ENCODE measurements around the gene CAPN9.

Gene CAPN9

DNA sequence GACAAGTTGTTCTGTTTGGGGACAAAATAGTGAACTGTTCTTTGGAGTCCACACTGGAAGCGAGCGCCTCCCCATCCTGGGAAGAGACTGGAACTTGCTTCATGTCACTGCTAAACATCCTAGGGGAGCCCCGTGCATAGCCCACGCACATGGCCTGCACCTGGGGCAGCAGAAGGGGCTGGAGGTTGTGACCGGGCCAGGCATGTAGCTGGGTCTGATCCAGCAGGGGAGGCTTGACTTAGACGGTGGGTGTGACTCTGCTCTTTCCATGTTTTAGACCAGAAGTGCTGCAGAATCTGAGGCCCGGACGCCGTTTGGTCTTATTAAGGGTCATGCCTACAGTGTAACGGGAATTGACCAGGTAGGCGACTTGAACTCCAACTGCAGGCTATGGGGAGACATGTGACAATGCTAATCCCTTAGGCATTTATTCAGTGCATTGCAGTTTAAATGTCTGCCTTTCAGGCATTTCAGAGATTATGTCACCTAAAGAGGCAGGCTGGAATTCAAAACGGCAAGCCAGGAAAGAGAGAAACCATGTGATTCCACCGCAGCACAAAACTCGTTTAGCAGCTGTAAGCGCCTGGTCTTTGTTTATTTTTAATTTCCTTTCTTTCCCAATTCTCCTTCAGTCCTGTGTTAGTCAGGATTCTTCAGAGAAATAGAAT, 21.8 kb downstream of the CAPN9 start:
- FAIRE-seq (no peak), DNase-seq (ENCODE audit: insufficient read length, low spot score) (no peak)

DNA sequence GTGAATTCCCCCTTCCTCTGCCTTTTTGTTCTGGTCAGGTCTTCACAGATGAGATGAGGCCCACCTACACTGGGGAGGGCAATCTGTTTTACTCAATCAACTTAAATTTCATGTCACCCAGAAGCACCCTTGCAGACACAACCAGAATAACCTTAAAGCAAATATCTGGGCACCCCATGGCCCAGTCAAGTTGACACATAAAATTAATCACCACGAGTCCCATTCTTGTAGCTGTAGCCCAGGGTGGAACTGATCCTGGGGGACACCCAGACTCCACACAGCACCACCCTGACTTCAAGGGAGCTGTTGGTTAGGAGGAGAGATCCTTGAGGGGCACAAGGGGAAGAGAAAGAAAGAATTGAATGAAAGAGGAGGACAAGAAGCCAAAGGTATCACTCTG, 23.1 kb downstream of the CAPN9 start:
- FAIRE-seq (no peak), DNase-seq (ENCODE audit: insufficient read length, low spot score) (no peak)

DNA sequence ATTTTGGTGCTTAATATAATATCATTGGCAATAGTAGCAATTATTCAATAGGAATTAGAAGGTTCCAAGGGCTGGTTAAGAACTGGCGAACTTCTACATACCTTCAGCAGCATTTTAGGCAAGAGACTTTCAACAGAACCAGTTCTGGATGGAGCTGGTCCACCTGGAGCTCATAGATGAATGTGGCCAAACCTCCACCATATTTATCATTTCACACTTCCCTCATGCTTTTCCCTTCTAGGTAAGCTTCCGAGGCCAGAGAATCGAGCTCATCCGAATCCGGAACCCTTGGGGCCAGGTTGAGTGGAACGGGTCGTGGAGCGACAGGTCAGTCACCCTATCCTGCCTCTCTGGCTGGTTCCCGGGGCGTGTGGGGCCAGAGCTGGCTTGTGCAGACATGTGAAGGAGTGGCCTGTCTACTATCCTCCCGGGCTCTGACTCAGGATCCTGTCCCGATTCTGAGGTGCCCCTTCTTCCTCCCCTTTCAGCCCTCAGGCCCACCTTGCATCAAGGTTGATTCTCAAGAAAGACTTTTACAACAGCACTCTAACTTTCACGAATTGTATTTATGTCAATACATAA, 24.7 kb downstream of the CAPN9 start:
- FAIRE-seq (no peak), DNase-seq (ENCODE audit: insufficient read length, low spot score) (no peak)

DNA sequence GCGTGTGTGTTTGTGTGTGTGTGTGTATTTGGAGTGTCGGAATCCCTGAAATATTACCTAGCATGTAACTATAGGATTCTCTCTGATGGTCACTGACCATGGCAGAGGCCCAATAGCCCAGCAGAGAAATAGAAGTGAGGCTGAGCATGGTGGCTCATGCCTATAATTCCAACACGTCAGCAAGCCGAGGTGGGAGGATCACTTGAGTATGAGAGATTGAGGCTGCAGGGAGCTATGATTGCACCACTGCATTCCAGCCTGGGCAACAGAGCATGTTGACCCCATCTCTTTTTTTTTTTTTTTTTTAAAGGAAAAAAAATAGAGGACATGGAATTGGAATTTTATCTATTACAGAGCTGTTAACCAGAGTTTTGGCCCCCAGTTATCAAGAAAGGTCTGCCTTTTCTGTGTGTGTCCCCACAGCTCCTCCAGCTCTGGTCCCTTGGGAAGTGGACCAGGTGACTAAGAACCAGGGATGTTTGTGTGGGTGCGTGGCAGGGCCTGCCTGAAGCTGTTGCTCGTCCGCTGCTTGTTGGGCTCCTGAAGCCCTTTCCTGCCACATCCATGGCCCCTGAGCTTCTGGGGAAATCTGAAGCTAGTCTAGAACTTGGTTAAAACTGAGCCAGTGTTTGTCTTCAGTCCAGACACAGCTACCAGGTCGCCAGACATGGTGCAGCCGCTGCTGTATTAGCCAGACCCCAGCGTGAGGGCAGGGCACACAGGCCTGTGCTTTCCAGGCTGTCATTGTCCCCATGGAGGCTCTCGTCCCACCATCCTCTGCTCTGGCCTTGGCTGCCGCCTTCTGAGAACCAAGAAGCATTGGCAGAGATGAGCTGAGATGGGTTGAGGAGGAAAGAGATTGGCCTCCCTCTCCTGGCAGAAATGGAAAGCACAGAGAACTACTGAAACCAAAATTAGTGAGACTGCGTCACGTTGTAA, 25.5 kb downstream of the CAPN9 start:
- no peak for DNase-seq (ENCODE audit: insufficient read length, low spot score)
- no peak for FAIRE-seq

DNA sequence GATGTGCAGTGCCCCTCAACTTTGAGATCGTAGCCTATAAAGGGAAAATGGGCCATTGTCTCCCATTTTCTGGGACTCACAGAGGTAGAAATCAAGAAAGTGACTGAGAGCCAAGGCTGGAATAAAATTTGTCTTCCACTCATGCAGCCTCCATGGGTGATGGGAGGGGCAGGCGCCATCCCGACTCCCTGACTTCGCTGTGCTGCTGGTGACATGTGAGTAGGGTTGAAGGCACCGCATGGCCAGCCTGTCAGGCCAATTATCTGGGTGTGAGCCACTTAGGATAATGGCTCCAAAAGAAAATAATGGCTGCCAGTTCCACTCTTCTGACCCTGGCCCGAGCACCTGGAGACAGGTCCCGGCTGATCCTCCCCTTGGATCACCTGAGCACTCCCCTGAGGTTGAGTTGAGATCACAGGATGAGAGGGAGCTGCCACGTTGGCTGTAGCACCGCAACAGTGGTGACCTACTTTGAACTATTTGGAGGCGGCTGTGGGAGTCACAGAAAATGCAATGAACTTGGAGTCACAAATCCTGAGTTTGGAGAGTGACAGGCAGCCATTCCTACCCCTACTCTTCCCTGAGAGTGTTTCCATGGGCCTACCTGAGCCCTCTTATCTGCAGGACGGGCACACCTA, 26.3 kb downstream of the CAPN9 start:
- FAIRE-seq (no peak), DNase-seq (ENCODE audit: insufficient read length, low spot score) (no peak)

DNA sequence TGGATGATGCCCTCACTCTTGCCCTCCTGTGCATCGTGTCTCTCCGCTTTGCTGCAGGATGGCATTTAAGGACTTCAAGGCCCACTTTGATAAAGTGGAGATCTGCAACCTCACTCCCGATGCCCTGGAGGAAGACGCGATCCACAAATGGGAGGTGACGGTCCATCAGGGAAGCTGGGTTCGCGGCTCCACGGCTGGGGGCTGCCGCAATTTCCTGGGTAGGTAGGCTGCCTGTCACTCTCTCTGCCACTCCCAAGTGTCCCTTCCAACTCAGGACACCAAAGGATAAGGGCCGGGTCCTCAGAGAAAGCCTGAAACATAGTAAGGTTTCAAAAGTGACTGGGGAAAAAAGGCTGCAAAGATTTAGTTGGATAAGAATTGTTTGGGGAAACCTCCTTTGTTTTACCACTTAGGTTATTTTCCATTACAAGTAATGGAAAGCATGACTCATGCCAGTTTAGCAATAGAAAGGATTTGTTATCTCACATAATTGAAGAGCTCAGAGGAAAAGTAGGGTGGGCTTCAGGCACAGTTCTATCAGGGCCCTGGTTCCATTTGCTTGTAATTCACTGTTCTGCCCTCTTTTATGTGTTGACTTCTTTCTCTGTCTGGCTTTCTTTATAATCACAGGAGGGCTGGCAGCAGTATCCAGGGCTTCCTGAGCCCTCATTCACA, 31.9 kb downstream of the CAPN9 start:
- no peak for DNase-seq (ENCODE audit: insufficient read length, low spot score)
- no peak for FAIRE-seq

DNA sequence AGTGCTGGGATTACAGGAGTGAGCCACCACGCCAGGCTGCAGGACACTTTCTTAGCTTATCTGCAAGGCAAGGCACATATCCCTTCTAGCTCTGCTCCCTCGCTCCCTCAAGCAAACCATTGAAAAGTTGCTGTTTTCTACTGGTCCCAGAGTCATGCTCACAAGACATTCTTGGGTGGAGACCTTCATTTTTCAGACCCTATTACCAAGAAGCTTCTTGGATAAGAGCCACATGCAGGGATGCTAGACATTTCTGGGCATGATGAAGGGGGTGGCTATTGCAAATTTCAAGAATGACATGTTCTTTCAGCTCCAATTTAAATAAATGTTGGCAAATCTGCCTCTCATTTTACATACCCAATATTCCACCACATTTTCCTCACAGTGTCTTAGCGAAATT, 33.9 kb downstream of the CAPN9 start:
- FAIRE-seq (no peak), DNase-seq (ENCODE audit: insufficient read length, low spot score) (no peak)

DNA sequence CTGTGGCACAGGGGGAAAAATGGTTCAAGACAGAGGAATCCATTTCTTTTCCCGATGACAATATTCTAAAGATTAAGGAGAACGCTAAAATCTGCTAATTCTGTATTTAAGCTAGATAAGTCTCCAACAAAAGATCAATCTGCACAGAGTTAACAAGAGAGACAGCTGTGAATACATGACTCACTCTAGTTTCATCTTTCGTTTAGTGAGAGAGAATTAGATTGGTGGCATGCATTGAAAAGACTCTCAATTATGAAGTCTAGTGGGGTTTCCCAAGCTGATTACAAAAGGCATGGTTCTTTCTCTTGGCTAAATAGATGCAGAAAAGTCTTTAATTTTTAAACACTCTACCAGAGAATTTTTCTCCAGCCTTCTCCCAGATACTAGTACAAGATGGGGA, 34.4 kb downstream of the CAPN9 start:
- DNase-seq (ENCODE audit: insufficient read length, low spot score) (no peak), FAIRE-seq (no peak)

DNA sequence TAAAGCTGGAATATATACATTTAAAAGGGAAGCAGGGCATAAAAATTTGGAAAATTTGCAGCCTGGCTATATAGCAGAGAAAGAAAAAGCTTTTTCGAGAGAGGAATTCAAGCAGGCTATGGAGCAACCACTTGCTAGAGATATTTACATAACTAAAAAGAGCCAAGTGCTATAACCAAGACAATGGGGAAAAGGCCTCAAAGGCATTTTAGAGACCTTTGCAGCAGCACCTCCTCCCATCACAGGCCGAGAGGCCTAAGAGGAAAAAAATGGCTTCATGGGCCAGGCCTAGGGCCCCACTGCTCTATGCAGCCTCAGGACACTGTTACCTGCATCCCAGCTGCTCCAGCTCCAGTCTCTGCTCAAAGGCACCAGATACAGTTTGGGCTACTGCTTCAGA, 37.0 kb downstream of the CAPN9 start:
- FAIRE-seq (no peak), DNase-seq (ENCODE audit: insufficient read length, low spot score) (no peak)

DNA sequence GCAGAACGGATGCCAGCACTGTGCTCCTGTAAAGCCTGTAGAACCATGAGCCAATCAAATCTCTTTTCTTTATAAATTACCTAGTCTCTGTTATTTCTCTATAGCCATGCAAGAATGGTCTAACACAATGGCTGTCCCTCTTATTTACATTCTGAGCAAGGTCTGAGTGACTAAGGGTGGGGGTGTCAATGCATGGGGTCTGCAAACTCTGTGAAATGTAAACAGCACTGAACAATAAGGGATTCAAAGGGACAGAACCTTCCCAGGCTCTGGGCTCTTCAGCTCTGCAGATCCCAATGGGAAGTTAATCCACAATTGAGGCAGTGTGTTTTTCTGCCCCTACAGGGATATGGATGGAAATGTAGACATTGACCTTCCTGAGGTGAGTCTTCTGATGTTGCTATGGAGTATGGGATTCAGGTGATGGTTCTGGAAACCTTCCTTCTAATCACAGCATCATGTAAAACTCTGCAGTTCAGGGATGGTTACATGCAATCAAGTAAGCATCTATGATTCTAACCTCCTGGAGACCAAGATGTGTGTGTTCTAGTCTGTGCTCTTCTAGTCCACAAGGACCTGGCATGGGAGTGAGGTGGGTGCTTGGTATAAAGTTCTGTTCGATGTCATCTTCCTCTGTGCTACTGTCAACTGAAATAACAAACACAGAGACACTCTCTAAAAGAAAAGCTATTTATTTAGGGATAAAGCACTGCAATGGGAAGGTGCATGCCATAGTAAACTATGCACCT, 38.6 kb downstream of the CAPN9 start:
- FAIRE-seq: no peak
- no peak for DNase-seq (ENCODE audit: insufficient read length, low spot score)

DNA sequence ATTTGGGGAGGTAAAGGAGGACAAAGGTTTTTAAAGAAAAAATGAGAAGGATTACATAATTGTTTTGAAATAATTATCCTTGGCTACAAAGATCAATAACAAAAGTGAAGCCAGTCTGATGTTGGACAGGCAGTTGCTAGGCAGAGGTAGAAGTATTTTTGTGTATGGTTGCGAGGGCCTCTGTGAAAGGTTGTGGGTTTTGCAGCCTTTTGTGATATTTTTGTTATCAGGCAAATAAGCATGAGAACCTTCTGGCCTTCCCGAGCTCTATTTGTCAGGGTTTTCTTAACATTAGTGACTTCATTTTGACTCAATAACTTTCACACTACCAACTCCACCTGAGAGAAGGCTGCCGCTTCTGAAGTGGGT, 39.2 kb downstream of the CAPN9 start:
- FAIRE-seq (no peak), DNase-seq (ENCODE audit: insufficient read length, low spot score) (no peak)

DNA sequence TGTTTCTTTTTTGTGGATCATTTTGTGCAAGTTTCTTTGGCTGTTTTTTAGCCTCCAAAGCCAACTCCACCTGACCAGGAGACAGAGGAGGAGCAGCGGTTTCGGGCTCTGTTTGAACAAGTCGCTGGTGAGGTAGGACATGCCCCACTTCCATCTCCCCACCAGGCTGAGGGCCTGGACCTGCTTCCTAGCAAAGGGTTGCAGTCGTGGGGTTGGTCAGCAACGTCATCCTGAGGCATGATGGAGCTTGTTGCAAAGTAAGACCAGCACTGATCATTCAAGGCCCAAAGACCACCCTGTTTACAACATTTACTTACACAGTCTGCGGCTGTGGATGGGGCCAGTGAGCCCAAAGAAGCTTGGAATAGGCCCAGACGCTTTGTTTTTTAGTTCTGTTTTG, 40.3 kb downstream of the CAPN9 start:
- FAIRE-seq (no peak), DNase-seq (ENCODE audit: insufficient read length, low spot score) (no peak)

DNA sequence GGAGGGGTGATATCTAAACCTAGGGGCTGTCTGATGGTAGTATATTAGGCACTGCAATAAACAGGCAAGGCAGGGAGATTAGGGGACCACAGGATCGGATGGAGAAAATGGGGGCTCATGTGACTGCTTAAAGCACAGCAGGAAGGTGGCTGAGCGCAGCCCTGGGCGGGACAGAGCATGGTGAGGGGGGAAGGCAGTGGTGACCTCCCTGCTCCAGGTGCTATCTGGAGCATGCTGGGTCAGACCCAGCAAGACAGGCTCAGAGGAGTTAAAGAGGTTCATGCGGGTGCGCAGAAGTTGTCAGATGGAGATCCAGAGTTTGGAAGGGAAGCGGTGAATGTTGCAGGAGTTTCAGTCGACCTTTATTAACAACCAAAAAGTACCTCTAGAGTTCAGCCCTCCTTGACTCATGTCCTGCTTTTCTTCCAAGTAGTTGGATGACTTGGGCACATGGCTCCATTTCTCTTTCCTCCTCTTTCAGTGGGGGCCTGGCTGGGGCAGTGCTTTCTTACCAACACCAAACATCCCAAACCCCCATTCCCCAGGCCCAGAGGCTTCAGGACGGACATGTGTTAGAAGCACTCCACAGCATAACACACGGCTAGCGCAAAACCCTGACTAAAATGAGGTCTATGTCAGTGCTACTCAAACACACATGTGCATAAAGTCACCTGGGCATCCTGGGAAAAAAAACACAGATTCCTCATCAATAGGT, 41.5 kb downstream of the CAPN9 start:
- no peak for DNase-seq (ENCODE audit: insufficient read length, low spot score)

DNA sequence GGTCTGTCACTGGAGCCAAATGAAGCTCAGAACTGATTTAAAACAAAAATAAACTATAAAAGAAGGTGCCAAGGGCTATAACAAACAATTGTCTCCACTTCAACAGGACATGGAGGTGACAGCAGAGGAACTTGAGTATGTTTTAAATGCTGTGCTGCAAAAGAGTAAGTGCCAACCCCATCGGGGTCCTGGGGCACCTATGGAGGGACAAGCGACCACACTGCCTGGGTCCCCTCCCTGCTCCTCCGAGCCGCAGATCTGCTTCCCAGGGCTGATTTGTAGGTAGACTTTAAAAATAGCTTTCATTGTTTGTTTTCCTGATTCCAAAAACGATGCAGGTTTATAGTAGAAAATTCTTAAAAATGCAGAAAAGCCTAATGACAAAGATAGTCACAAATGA, 42.8 kb downstream of the CAPN9 start:
- DNase-seq (ENCODE audit: insufficient read length, low spot score) (no peak), FAIRE-seq (no peak)

More for the DNA sequence above, 41.5 kb downstream of the CAPN9 start:
- no peak for FAIRE-seq

DNA sequence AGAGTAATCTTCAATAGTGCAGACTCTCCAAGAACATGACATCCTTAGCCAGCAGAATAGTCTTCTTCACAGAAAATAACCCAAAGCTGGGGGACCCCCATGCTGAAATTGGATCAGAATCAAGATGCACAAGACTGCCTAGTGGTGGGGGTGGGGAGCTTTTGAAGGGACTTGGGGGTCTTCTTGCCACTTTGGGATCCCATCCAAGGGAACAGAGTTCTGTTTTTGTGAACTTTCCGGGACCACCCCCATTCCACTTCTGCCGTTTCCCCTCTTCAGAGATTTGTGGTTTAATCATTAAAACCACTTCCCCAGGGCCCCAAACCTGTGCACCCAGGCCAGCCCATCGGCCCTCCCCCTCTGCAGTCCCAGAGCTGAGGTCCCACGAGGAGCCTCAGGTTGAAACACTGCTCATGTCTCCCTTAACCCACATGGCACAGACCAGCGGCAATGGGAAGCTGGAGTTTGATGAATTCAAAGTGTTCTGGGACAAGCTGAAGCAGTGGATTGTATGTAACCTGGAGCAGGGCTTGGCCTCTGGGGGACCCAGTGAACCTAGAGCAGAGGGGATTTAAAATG, 44.9 kb downstream of the CAPN9 start:
- FAIRE-seq (no peak), DNase-seq (ENCODE audit: insufficient read length, low spot score) (no peak)

DNA sequence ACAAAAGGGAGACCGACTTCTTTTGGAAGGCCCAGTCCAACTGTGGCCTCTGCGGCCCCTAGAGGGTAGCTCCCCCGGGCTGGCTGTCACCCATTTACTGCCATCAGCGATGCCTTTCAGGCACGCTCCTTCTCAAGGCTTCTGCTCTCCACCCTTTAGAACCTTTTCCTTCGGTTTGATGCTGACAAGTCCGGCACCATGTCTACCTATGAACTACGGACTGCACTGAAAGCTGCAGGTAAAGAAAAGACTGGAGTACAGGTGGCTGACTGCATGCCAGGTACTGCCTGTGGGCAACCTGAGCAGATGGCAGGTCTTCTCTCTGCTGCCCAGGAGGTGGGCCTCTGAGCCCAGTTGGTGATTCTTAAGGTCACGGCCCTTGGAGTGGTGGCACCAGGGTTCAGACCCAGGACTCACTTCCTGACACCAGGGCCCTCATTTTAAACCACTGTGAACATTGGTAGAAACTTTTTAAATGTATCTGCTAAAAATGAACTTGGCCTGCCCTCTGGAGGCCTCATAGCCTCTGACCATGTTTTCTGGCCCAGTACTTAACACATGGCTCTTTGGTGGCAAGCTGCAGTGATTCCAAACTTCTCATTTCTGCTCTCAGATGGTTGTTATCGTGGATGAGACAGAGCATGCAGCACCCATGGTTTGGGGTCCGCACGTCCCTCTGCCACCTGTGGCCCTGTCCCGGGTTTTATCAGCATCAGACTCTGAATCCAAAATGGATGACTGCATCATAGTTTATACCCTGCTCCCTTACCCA, 45.7 kb downstream of the CAPN9 start:
- no peak for DNase-seq (ENCODE audit: insufficient read length, low spot score)
- FAIRE-seq: no peak

DNA sequence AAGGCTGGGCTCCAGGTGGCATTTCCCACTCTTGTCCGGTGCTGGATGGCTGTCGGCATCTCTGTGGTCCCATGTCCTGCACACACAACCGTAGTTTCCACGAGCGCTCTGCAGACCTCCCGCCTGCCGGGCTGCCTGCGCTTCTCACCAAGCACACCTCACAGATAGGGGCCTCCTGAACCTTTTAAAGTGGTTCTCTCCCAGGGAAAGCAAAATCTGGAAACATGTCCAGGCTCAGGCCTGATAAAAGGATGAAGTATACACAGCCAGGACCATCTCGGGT, 46.2 kb downstream of the CAPN9 start:
- DNase-seq (ENCODE audit: insufficient read length, low spot score) (no peak), FAIRE-seq (no peak)

DNA sequence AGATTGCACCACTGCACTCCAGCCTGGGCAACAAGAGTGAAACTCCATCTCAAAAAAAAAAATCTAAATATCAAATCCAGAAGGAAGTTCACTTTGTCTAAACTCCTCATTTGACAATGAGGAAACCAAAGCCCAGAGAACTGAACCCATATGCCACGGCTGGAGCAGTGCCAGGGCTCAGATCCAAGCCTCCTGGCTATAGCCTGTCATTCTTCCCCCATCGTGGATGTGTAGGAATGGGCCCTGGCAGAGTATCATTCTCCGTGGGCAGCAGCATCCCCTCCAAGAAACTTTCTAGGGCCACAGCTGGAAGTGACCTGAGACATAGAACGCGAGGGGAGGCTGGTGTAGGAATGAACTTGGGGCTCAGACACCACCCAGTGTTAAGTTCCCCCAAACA, 47.2 kb downstream of the CAPN9 start:
- DNase-seq (ENCODE audit: insufficient read length, low spot score): no peak
- no peak for FAIRE-seq
